BJ (cell line): ENCODE results near the gene LRRC57. TPM values are rescaled to one million over a fixed set of nuclear protein-coding genes. Genes with fewer than 3 reads are reported as not detected.
A peak's percentile ranks its signal among the peaks of the same experiment; 100 is the strongest.

Experiments
- CTCF ChIA-PET: fragments of 350-600 bp; formaldehyde crosslinking; extraction: SDS; loops from one replicate; lab custom pipeline; 2021; ENCODE audit warnings: antibody characterized with exemption, inconsistent platforms; lab: Yijun Ruan, JAX
- POLR2A ChIA-PET: fragments of 300-600 bp; sonication (Branson Sonifier 250); formaldehyde crosslinking; extraction: SDS; loops from one replicate; lab custom pipeline; 2021; ENCODE audit warnings: antibody characterized with exemption; lab: Charles Lee
- DNase-seq: peaks from one replicate; pipeline ENCODE4 v3.0.0-alpha.2; 2011; ENCODE audit warnings: low read depth
- H3K27me3 ChIP-seq: 2 replicates; pipeline ENCODE4 v1.6.0; 2011; ENCODE audit warnings: low read length; ENCODE audit not compliant: control insufficient read depth, insufficient read depth
- H3K36me3 ChIP-seq: 2 replicates; pipeline ENCODE4 v1.5.1; 2011; ENCODE audit warnings: low read length; ENCODE audit not compliant: control insufficient read depth, insufficient read depth
- H3K4me3 ChIP-seq: 2 replicates; pipeline ENCODE4 v1.5.1; 2011; ENCODE audit warnings: low read depth, mild to moderate bottlenecking, control low read depth, low read length
- polyA plus RNA-seq: library from polyadenylated mRNA; depleted of rRNA; stranded (reverse); fragments of >200 nt; gene quantifications from 2 replicates; pipeline ENCODE4 v1.2.3, GENCODE V29; 2011
- TF ChIP-seq, protein P1 (sequence below): IDR thresholded peaks from 2 replicates; pipeline ENCODE4 v1.5.1; 2011; ENCODE audit warnings: low read depth, mild to moderate bottlenecking, control low read depth, inconsistent platforms, low read length, moderate library complexity; ENCODE audit not compliant: insufficient read depth

LRRC57 gene
- polyA plus RNA-seq, 1 experiment = 11.5 TPM

- Histone ChIP-seq H3K27me3 (no peaks in the 10 kb centered on the region), H3K4me3 (no peak overlapping the region), H3K36me3 (no peaks in the 10 kb centered on the region)
- CTCF ChIA-PET = interaction anchor here (0.7 to 1.9 kb wide), 4 partner anchors 11 to 18 kb away, joined by 3 to 8 read pairs (median 3); partner anchors contain the start of gene STARD9
- TF ChIP-seq, protein P1, sequence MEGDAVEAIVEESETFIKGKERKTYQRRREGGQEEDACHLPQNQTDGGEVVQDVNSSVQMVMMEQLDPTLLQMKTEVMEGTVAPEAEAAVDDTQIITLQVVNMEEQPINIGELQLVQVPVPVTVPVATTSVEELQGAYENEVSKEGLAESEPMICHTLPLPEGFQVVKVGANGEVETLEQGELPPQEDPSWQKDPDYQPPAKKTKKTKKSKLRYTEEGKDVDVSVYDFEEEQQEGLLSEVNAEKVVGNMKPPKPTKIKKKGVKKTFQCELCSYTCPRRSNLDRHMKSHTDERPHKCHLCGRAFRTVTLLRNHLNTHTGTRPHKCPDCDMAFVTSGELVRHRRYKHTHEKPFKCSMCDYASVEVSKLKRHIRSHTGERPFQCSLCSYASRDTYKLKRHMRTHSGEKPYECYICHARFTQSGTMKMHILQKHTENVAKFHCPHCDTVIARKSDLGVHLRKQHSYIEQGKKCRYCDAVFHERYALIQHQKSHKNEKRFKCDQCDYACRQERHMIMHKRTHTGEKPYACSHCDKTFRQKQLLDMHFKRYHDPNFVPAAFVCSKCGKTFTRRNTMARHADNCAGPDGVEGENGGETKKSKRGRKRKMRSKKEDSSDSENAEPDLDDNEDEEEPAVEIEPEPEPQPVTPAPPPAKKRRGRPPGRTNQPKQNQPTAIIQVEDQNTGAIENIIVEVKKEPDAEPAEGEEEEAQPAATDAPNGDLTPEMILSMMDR = no peak
- POLR2A ChIA-PET = no interaction called here
- DNase-seq = no peak
Observed at GRCh38 chr15:42592716-42593115, 44.1 kb upstream of the LRRC57 start.

GRCh38 chr15:42591238-42591934 is 42.8 kb upstream of the LRRC57 start:
- no peak overlapping the region for H3K4me3 ChIP-seq
- ChIA-PET CTCF (interaction anchor here (0.6 to 1.2 kb wide), 3 partner anchors 9 to 15 kb away, joined by 3 to 5 read pairs (median 4); no protein-coding TSS in a partner anchor), POLR2A (no interaction called here)

GRCh38 chr15:42590619-42591237 is 42.1 kb upstream of the LRRC57 start:
- no peaks in the 10 kb centered on the region for H3K27me3 ChIP-seq
- TF ChIP-seq, protein P1 = no peak
- no peak overlapping the region for H3K4me3 ChIP-seq
- POLR2A ChIA-PET = no interaction called here
- DNase-seq = no peak
- 0 out of 2 replicates have a peak, but pooled peaks cover 1% of the 10 kb centered on the region for H3K36me3 ChIP-seq
- CTCF ChIA-PET = interaction anchor here (1.0 to 1.2 kb wide), 2 partner anchors 9 to 15 kb away, joined by 4 to 5 read pairs; no protein-coding TSS in a partner anchor

More at GRCh38 chr15:42591238-42591934, 42.8 kb upstream of the LRRC57 start:
- H3K27me3 ChIP-seq = no peaks in the 10 kb centered on the region
- no peaks in the 10 kb centered on the region for H3K36me3 ChIP-seq
- DNase-seq = no peak
- TF ChIP-seq, protein P1 = peak; percentile 40

- H3K27me3 ChIP-seq = no peaks in the 10 kb centered on the region
- DNase-seq = no peak
- TF ChIP-seq, protein P1 = no peak
- H3K4me3 ChIP-seq = no peak overlapping the region
- CTCF ChIA-PET = interaction anchor here (1.1 to 1.2 kb wide), 2 partner anchors 12 to 16 kb away, joined by 3 to 4 read pairs; no protein-coding TSS in a partner anchor
- POLR2A ChIA-PET = no interaction called here
- 0 out of 2 replicates have a peak, but pooled peaks cover 1% of the 10 kb centered on the region for H3K36me3 ChIP-seq
Observed at GRCh38 chr15:42584031-42584765, 35.6 kb upstream of the LRRC57 start.
